Endothelial cell of hepatic sinusoid (primary cell): ENCODE measurements around the gene TSR3.

ENCODE experiments used
- in situ Hi-C: cut with HindIII; loops from 2 replicates; pipeline ENCODE4 v1.10.0; 2017; ENCODE audit warnings: low sequenced_read_pairs

TSR3 gene

GRCh38 chr16:1351582-1352362 is at the start of gene TSR3, which contains the start of gene GNPTG:
TSR3 (minus strand) TSS chr16:1351878; CDS start chr16:1351804, 74 bp downstream.
GNPTG (plus strand) TSS chr16:1351931; CDS start chr16:1351966, 35 bp downstream.
- in situ Hi-C loops: no loop called here

- in situ Hi-C loops: no loop called here
These were observed 49.5 kb upstream of the TSR3 start for GRCh38 chr16:1401061-1401757.

- in situ Hi-C loops: loop anchor here (25.0 kb wide), 3 partner anchors 112 to 262 kb away; no protein-coding TSS in a partner anchor
These were observed 47.3 kb upstream of the TSR3 start for GRCh38 chr16:1398826-1399581.

- in situ Hi-C loops: loop anchor here (25.0 kb wide), 3 partner anchors 111 to 261 kb away; no protein-coding TSS in a partner anchor
These were observed 46.7 kb upstream of the TSR3 start for GRCh38 chr16:1398351-1398750.

- in situ Hi-C loops: loop anchor here (25.0 kb wide), 3 partner anchors 110 to 260 kb away; no protein-coding TSS in a partner anchor
These were observed 46.1 kb upstream of the TSR3 start for GRCh38 chr16:1397779-1398178.

GRCh38 chr16:1395444-1396031 is 43.9 kb upstream of the TSR3 start:
- in situ Hi-C loops: loop anchor here (25.0 kb wide), 3 partner anchors 108 to 258 kb away; no protein-coding TSS in a partner anchor

- in situ Hi-C loops: loop anchor here (25.0 kb wide), 3 partner anchors 107 to 257 kb away; no protein-coding TSS in a partner anchor
These were observed 42.8 kb upstream of the TSR3 start for GRCh38 chr16:1394367-1394951.

- in situ Hi-C loops: loop anchor here (25.0 kb wide), 3 partner anchors 106 to 256 kb away; no protein-coding TSS in a partner anchor
These were observed 42.0 kb upstream of the TSR3 start for GRCh38 chr16:1393613-1394176.

- in situ Hi-C loops: loop anchor here (25.0 kb wide), 3 partner anchors 106 to 256 kb away; no protein-coding TSS in a partner anchor
These were observed 41.1 kb upstream of the TSR3 start for GRCh38 chr16:1392826-1393225.

GRCh38 chr16:1390239-1390779 is 38.6 kb upstream of the TSR3 start:
- in situ Hi-C loops: loop anchor here (25.0 kb wide), 3 partner anchors 103 to 253 kb away; no protein-coding TSS in a partner anchor

- in situ Hi-C loops: loop anchor here (25.0 kb wide), 3 partner anchors 102 to 252 kb away; no protein-coding TSS in a partner anchor
These were observed 38.1 kb upstream of the TSR3 start for GRCh38 chr16:1389762-1390161.

GRCh38 chr16:1387331-1387730 is 35.7 kb upstream of the TSR3 start:
- in situ Hi-C loops: loop anchor here (25.0 kb wide), 3 partner anchors 100 to 250 kb away; no protein-coding TSS in a partner anchor

- in situ Hi-C loops: loop anchor here (25.0 kb wide), 3 partner anchors 98 to 248 kb away; no protein-coding TSS in a partner anchor
These were observed 33.6 kb upstream of the TSR3 start for GRCh38 chr16:1385232-1385631.

GRCh38 chr16:1383556-1383955 is 31.9 kb upstream of the TSR3 start:
- in situ Hi-C loops: loop anchor here (25.0 kb wide), 3 partner anchors 96 to 246 kb away; no protein-coding TSS in a partner anchor

GRCh38 chr16:1381612-1382406 is 30.1 kb upstream of the TSR3 start:
- in situ Hi-C loops: loop anchor here (25.0 kb wide), 3 partner anchors 95 to 245 kb away; no protein-coding TSS in a partner anchor

- in situ Hi-C loops: loop anchor here (25.0 kb wide), 3 partner anchors 93 to 243 kb away; no protein-coding TSS in a partner anchor
These were observed 28.5 kb upstream of the TSR3 start for GRCh38 chr16:1380195-1380594.

- in situ Hi-C loops: loop anchor here (5.0 to 25.0 kb wide), 4 partner anchors 58 to 242 kb away; no protein-coding TSS in a partner anchor
These were observed 27.8 kb upstream of the TSR3 start for GRCh38 chr16:1379304-1380076.
